Lower lobe of right lung (tissue), 2 donors: Measurements from ENCODE around the gene ODF2L. TPM values are rescaled to one million over a fixed set of nuclear protein-coding genes. Genes with fewer than 3 reads are reported as not detected.

Experiments
- ATAC-seq, 2 donors: fragments of 200-7000 bp; cut with Tn5 transposase; one replicate each; pipeline ENCODE4 v1.9.1; 2020 to 2022; ENCODE audit warnings: mild to moderate bottlenecking in 2 of 2, moderate library complexity in 2 of 2
- DNase-seq: peaks from one replicate; pipeline ENCODE4 v3.0.0-alpha.2; 2020
- H3K27ac ChIP-seq: fragments of 200-600 bp; one replicate; pipeline ENCODE4 v1.8.0; 2022
- H3K27me3 ChIP-seq: fragments of 200-600 bp; one replicate; pipeline ENCODE4 v1.8.0; 2022; ENCODE audit warnings: low read depth
- H3K36me3 ChIP-seq: fragments of 200-600 bp; one replicate; pipeline ENCODE4 v1.8.0; 2022; ENCODE audit warnings: mild to moderate bottlenecking
- H3K4me1 ChIP-seq: fragments of 200-600 bp; one replicate; pipeline ENCODE4 v1.8.0; 2022
- H3K4me3 ChIP-seq: fragments of 200-600 bp; one replicate; pipeline ENCODE4 v1.8.0; 2022; ENCODE audit warnings: mild to moderate bottlenecking
- H3K9me3 ChIP-seq: fragments of 200-600 bp; one replicate; pipeline ENCODE4 v1.8.0; 2022
- CTCF ChIP-seq: fragments of 200-600 bp; IDR thresholded peaks from one replicate; pipeline ENCODE4 v1.8.0; 2022; ENCODE audit warnings: antibody characterized with exemption, mild to moderate bottlenecking
- intact Hi-C: fragments of 100-400 bp; cut with DNase I; formaldehyde crosslinking; loops from one replicate; pipeline ENCODE4 v1.11.0; 2022
- microRNA-seq: library from miRNA; unstranded; fragments of <30 nt; microRNA quantifications from one replicate; pipeline ENCODE4 v1.2.0, GENCODE V29; 2020; ENCODE audit warnings: borderline number of aligned reads
- total RNA-seq: library from RNA; stranded (reverse); fragmentation: NEBNext Ultra II Directional; extraction: Animal tissue kit (Norgen Biotek cat#: 25700); gene quantifications from one replicate; pipeline ENCODE4 v1.2.1, GENCODE V29; 2021
- donor health status: DM: no; HTN: yes; CAD: no; lungs with severe emphysema.

The ODF2L gene
- total RNA-seq, 1 donor from 2014 or later = 46.6 TPM

DNA sequence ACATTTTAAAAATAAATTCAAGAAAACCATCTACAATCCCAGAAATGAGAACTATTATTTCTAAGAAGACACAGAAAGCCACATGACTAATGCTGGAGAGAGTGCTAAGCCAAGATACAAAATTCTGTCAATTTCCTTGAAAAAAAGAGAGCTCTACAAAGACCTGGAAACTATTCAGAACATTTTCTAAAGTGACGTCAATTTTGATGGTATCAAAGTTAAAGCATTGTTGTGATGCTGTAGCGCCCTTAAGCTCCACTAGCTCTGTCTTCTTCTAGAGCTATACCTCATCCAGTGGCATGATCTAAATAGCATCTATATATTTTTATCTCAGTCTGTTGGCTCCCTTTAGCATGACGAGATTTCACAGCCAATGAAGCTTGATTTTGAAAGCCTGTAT, 73.9 kb downstream of the ODF2L start:
- intact Hi-C loops = no loop called here
- Histone ChIP-seq H3K36me3 (no peaks in the 10 kb centered on the region), H3K4me1 (no peaks in the 10 kb centered on the region), H3K4me3 (no peak overlapping the region), H3K27ac (no peak overlapping the region), H3K9me3 (no peaks in the 10 kb centered on the region), H3K27me3 (no peaks in the 10 kb centered on the region)
- no peak for TF ChIP-seq CTCF
- DNase-seq (no peak), ATAC-seq (no peak)

GRCh38 chr1:86318436-86318835, 77.7 kb downstream of the ODF2L start:
- ATAC-seq (no peak), DNase-seq (no peak)
- Histone ChIP-seq H3K27ac (no peak overlapping the region), H3K27me3 (no peaks in the 10 kb centered on the region), H3K36me3 (no peaks in the 10 kb centered on the region), H3K9me3 (no peaks in the 10 kb centered on the region), H3K4me3 (no peak overlapping the region), H3K4me1 (no peaks in the 10 kb centered on the region)
- intact Hi-C loops = no loop called here
- no peak for TF ChIP-seq CTCF

- H3K27me3 ChIP-seq = no peaks in the 10 kb centered on the region
- no peaks in the 10 kb centered on the region for H3K9me3 ChIP-seq
- H3K36me3 ChIP-seq = no peaks in the 10 kb centered on the region
- no peak overlapping the region for H3K27ac ChIP-seq
- H3K4me3 ChIP-seq = no peak overlapping the region
- TF ChIP-seq CTCF = no peak
- no peaks in the 10 kb centered on the region for H3K4me1 ChIP-seq
- ATAC-seq (no peak), DNase-seq (no peak)
- intact Hi-C loops = no loop called here
Measured at GRCh38 chr1:86317926-86318325, 78.2 kb downstream of the ODF2L start.

DNA sequence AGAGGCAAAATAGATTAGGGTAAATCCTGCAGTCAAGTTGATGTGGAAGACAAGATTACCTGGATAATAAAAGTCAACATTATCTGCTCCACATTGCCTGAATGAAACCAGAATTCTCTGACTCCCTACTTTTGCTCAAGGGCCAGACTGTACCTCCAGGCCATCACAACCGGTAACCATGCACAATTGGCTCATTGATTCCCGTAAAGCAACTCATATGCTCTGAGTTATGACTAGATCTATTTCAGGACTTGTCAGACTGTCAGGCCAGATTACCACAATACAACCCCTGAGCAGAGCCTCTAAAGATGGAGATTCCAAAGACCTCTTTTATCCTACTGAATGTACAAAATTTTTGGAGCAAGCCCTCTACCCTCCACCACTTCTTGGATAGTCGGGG, 90.4 kb downstream of the ODF2L start:
- DNase-seq (no peak), ATAC-seq (no peak)
- Histone ChIP-seq H3K36me3 (no peaks in the 10 kb centered on the region), H3K4me3 (no peak overlapping the region), H3K27me3 (no peaks in the 10 kb centered on the region), H3K9me3 (no peaks in the 10 kb centered on the region), H3K27ac (no peak overlapping the region), H3K4me1 (no peaks in the 10 kb centered on the region)
- intact Hi-C loops = no loop called here
- TF ChIP-seq CTCF = no peak

GRCh38 chr1:86303041-86303690, 93.0 kb downstream of the ODF2L start:
- Histone ChIP-seq H3K27me3 (no peaks in the 10 kb centered on the region), H3K36me3 (no peaks in the 10 kb centered on the region), H3K4me3 (no peak overlapping the region), H3K4me1 (no peaks in the 10 kb centered on the region), H3K9me3 (no peaks in the 10 kb centered on the region), H3K27ac (no peak overlapping the region)
- no peak for TF ChIP-seq CTCF
- ATAC-seq = no peak
- DNase-seq = no peak
- intact Hi-C loops = no loop called here

Small RNA genes lying within 50 kb of the gene (microRNA-seq; reads per million reads assigned to microRNA genes)
- not detected for gene MIR7856

Other genes with a start within 250 kb of the ODF2L start
- 1.1 TPM for gene COL24A1, start 239.6 kb downstream of the ODF2L start, total RNA-seq
- 0.62 TPM for gene CLCA2, start 27.8 kb upstream of the ODF2L start, total RNA-seq
- not detected for gene CLCA1, start 72.6 kb upstream of the ODF2L start, total RNA-seq
- not detected for gene CLCA4, start 150.8 kb upstream of the ODF2L start, total RNA-seq